GM23248 (cell line): ENCODE data around the gene RAB8A.

Experiments used
- EZH2 ChIP-seq: fragments of 200-600 bp; sonication (generic); IDR thresholded peaks from 2 replicates; pipeline ENCODE4 v1.6.1; 2018; ENCODE audit warnings: antibody characterized with exemption, mild to moderate bottlenecking; ENCODE audit not compliant: insufficient read depth, poor library complexity, severe bottlenecking
- EZH2phosphoT487 ChIP-seq: fragments of 200-600 bp; sonication (generic); IDR thresholded peaks from 2 replicates; pipeline ENCODE4 v1.6.1; 2018; ENCODE audit warnings: antibody characterized with exemption, moderate library complexity, mild to moderate bottlenecking, low read depth; ENCODE audit not compliant: insufficient read depth

GRCh38 chr19:16127776-16128371 lies 16.2 kb downstream of the RAB8A start:
- no peak for TF ChIP-seq EZH2phosphoT487
- no peak for TF ChIP-seq EZH2
